Hematopoietic multipotent progenitor cell treated with erythropoietin and hydrocortisone succinate and interleukin-3 and kit ligand, for 8 days (in vitro differentiated cells): Measurements from ENCODE around the gene PRR22.
A peak's percentile ranks its signal among the peaks of the same experiment; 100 is the strongest.
"Not testable (repeated sequence)": the region's sequence is repeated elsewhere in the genome, so short reads cannot be mapped to it uniquely, and the experiment has no call there.

Source experiments
- DNase-seq: peaks from one replicate; pipeline ENCODE4 v3.0.0-alpha.2; 2015

The PRR22 gene

DNA sequence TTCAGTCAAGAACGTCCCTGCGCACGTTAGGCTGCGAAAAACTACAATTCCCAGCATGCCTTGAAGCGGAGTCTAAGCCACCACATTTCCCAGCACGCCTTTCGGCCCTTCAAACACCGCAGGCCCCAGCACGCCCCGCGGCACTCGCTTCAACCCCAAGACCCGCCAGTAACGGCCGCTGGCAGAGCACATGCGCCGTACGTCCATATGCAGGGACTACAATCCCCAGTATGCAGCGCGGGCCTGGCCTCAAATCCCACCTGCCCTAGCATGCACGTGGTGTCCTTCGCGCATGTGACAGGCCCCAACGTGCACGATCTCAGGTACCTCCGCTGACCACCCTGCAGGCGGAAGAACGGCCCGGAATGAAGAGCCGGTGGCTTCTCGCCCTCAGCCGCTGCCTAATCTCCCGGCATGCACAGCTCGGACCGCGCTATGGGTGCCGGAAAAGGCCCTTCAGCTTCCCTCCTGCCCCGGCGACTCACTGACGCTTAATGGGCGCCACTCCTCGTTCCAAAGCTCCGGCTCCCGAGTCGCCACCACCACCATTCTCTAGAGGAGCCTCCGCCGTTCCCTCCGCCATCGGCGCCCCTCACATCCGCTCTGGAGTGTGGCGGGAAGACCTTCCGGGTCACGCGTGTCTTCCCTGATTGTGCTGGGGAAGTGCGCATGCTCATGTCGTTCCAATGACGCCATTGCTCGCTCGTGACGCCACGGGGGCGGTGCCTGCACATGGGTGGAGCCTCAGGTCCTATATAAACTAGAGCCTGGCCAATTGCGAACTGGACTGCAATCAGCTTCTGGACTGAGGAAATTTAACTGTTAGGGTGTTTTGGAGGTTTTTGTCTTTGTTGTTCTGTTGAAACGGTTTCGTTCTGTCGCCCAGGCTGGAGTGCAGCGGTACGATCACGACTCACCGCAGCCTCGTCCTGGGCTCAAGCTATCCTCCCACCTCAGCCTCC is 6.3 kb upstream of the PRR22 start, which contains the start of gene DUS3L:
Gene DUS3L (minus strand): TSS at position 605 of the 962 bp plus-strand sequence. CDS start 22 bp downstream, at position 583.
- DNase-seq, result peak; percentile 98

DNA sequence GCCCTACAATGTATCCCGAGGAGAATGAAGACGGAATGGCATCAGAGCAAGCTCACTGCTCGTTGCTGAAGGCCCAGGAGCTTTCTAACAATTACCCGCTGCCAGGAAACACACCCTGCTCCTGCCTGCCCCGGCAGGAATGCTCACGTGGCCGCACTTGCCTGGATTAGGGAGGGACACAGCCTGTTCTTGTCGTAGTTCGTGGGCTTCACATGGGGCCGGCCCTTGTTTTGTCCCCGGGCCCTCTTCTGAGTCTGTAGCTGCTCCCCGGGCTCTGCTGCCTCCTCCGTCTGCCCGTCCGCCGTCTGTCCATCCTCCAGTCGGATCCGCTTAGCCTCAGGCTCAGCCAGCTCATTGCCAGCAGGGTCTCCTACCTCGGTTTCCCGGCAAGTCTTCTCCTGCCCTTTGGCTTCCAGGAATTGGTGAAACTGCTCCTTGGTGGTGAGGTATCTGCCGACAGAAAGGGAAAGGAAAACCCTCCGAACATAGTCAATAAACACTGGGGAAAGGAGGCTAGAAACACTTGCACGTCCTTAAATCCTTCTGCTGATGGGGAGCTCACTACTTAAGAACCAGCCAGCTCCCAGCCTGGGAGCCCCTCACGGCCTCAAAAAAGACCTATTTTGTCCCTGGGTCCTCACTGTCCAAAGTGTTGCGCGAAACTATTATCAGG is 5.5 kb upstream of the PRR22 start:
- no peak for DNase-seq

DNA sequence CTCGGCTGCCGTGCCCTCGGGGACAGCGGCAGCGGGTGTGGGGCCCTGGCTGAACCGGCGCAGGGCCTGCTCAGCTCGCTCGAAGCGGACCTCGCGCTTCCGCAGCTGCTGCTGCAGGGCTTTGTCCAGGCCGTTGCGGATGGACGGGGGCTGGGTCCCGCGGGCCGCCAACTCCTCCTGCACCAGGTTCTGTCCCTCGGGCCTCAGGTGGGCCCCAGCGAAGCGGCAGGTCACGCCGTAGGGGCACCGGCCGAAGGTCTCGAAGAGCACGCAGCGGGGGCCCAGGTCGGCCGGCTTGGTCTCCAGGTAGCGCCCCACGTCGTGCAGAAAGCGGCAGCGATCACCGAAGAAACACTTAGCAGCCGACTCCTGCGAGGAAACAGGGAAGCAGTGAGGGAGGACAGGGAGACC is 4.8 kb upstream of the PRR22 start:
- DNase-seq, result no peak

DNA sequence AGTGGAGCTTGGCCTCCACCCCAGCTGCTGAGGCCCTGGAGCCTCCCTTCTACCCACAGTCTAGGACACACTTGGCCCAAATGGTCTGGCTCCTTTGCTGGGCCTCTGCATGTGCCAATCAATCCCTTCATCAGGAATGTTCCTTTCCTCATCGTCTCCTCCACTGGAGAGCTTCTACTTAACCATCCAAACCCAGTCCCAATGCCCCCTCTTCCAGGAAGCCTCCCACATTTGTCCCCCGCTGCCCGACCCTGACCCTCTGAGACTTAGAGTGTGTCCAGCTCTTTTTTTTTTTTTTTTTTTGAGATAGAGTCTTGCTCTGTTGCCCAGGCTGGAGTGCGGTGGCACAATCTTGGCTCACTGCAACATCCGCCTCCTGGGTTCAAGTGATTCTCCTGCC is 3.9 kb upstream of the PRR22 start:
- DNase-seq, result no peak

DNA sequence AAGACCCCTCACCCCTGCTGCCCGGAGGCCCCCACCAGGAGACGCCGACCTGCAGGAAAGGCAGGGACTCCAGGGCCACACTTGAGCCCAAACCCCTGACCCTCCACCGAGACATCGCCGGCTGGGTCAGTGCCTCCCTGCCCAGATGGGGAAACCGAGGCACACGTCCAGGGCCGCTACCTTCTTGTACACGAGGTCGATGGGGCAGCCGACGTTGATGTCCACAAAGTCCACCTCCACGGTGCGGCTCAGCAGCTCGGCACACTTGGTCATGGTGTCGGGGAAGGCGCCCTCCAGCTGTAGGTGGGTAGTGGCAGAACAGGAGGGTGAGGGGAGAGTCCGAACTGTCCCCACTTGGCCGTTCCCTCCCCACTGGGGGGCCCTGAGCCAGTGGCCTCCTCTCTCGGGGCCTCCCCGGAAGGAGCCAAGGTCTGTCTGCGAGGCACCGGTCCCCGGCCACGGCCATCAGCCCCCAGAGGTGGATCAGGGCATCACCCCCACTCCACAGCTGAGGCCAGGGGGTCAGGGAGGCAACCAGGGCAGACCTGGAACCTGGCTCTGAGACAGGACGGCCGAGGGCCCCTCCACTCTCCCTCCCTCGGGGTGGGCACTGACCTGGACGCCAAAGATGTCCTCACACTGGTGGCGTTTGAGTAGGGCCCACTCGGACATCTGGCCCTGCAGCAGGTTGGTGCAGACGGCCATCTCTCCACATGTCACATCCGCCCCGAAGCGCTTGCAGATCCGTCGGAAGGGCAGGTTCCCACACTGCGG is 3.0 kb upstream of the PRR22 start:
- DNase-seq, result no peak

DNA sequence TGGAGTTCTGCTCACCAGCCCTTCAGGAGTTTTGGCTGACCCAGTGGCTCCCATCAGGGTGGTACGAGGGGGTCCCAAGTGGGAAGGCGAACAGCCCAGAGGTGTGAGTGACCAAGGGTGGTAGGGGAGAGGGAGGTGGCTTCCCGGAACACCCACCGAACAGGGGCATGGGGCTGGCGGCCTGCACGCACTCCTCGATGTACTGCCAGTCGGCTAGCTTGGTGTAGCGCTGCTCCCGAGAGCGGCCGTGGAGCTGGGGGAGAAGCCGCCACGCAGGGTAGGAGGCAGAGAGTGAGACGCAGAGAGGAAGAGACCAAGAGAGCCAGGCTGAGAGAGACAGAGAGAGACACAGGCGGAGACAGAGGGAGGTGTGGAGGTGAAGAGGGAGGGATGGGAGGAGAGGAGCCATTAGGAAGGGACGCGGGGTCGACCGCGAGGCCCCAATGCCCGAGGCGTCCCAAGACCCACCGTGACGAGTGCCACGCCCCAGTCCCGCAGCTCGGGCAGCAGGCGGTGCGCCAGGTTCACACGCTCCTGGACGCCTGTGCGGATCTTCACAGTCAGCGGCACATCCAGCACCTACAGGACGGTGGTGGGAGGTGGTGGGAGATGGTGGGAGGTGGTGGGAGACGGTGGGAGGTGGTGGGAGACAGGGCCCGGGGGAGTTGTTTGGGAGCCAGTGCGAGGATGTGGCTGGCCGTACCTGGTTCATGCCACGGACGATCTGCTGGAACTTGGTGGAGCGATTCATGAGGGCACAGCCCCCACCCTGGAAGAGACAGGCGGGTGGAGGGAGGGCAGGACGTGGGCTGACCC is 2.3 kb upstream of the PRR22 start:
- no peak for DNase-seq

DNA sequence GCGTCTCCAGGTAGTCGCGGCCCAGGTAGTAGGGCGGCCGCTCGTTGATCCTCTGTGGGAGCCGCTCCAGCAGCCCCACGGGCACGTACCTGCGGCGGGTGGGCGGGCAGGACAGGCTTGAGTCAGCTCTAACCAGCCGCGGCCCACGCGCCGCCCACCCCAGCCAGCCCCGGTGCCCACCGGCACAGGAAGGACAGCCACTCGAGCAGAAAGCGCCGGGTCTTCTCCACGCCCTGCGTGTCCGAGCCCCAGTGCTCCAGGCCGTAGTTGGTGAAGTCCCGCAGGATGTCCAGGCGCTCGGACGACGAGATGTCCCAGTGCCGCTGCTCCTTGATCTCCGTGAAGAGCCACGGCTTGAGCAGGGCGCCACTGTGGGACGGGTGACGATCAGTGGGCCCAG is 877 bp upstream of the PRR22 start:
- no peak for DNase-seq

DNA sequence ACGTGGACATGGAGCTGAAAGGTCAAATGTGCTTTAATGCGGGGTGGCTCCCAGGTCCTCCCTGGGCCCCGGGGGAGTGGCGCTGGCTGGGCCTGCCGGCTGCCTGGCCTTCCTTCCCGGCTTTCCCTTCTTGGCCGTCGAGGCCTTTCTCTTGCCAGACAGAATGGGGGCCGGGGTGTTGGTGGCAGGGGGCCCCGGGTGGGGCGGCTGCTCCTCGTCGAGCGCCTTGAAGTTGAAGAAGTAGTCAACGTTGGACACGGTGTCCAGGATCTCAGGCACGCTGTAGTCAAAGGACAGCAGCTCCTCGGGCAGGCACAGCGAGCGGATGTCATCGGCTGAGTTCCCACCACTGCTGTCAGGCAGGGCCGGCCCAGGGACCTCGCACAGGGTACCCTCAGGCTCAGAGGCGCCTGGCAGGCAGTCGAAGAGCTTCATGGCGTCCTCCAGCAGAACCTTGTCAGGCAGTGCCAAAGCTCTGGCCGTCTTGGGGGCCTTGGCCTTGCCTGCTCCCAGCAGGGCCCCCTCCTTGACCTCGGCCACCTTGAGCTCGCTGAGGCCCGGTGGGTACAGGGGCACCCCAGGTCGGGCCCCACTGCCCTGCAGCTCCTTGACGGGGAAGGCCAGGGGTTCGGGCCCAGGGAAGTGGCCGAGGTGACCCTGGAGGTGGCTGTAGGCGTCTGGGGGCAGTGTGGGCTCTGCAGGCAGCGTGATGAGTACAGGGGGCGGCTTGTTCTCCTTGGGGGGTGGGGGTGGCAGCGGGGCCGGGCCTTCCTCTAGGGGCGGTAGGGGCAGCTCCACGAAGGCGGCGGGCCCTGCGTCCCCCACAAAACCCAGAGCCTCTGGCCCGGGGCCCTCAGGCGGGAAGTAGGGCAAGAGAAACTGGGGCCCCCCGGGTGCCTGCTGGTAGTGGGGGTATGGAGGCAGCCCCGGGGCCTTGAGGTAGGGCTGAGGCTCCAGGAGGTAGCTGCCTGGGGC is 1.3 kb downstream of the PRR22 start:
- DNase-seq, result no peak

DNA sequence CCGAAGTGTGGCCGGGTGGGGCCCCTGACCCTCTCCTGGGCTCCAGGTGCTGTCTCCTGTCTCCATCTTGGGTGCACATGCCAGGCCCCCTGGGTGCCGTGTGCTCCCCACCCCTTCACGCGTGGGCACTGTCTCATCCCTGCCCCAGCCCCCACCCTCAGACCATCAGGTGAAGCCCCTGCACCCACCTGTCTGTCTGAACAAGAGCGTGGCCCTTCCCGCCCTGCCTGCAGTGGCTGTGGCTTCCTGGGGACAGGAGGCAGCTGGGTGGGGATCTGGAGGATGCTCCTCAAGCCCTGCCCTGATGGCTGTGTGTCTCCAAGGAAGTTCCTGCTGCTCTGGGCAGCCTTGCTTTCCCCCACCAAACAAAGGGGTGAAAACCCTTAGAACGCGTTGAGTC is 2.2 kb downstream of the PRR22 start:
- no peak for DNase-seq

DNA sequence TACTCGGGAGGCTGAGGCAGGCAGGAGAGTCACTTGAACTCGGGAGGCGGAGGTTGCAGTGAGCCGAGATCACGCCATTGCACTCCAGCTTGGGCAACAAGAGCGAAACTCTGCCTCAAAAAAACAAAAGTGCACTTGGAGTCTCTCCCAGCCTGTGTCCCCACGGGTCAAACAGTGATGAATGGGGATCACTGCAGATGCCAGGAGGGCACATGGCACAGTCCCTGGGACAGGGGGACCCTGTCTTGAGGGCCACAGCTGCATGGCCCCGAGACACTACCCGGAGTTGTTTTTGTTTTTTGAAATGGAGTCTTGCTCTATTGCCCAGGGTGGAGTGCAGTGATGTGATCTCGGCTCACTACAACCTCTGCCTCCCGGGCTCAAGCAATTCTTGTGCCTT is 3.6 kb downstream of the PRR22 start:
- DNase-seq, result not testable (repeated sequence)

DNA sequence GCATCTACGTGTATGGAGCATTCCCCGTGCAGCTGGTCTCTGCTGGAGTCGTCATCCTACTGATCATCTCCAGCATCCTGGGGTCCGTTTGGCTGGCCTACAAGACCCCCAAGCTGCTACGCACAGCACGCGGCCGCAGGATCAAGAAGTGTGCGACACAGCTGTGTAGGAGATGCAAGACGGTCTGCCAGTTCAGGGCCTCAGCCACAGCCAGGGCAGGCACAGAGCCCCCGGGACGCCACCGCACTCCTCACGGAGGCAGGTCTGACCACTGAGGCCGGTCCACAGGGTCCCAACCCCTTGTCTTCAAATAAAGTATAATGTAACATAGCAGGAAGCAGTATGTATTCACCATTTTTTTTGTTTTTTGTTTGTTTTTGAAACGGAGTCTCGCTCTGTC is 6.1 kb downstream of the PRR22 start:
- DNase-seq, result no peak

DNA sequence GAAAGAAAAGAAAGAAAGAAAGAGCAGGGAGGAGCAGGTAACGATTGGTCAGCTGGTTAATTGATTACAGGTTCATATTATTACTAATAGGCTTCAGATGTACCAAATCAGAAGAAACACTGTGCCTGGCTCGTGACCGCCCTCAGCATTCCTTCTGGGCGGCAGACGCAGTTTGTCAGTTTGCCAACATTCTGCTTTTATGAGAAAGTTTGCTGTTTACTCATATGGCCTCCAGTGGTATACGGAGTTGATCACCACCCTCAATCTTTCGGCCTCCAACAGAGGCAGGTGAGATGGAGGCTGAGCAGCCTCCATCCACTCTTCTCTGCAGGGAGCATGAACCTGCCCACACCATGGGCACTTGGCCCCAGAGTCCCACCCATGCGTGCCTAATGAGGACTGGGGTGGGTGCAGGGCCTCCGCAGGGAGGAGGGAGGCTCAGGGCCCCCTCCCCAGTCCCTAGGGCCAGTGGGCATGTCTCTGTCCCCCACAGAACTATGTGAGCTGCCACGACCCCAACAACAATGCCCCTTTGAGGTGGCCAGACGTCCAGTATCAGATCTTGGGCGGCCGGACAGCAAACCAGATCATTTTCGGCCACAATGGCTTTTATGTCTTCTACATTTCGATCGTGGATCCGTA is 8.8 kb downstream of the PRR22 start:
- no peak for DNase-seq

DNA sequence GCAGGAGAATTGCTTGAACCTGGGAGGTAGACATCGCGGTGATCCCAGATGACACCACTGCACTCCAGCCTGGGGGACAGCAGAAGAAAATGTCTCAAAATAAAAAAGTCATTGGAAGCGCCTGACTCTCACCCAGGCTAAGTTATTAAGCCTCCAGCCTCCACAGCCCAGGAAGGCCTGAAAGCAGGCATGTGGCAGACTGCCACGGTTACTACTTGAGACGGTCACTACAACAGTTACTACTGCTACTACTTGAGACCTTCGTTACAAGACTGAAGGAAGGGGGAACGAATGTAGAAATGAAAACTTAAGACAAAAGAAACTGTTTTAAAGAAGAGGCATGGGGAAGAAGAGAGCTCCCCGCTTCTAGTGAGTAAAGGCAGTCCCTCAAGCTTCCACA is 9.6 kb downstream of the PRR22 start:
- DNase-seq, result no peak

DNA sequence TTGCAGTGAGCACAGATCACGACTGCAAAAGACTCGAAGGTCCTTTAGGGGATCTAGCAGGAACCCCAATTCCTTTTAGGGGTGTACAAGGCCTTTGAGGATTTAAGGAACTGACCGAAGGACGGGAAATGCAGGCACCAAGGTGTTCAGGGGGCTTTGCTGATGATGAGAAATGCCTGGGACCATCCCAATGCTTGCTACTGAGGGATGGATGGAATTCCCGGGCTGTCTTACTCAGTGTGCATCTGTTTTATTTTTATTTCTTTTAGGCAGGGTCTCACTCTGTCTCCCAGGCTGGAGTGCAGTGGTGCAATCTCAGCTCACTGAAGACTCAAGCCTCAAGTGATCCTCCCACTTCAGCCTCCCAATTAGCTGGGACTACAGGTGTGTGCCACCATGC is 11.3 kb downstream of the PRR22 start:
- no peak for DNase-seq

DNA sequence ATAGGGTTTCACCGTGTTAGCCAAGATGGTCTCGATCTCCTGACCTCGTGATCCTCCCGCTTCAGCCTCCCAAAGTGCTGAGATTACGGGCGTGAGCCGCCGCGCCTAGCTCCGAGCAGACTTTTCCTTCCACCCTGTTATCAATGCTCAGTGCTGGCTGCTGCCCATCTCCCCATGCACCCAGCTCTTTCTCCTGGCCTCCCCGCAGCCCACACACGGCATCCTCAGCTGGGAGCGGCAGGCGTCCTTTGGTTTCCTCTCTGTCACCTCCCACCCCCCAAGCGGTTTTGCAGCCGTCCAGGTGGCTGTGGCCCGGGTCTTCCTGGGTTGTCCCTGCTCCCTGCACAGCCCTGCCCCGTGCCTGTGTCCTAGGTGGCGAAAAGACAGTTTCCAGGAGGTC is 12.1 kb downstream of the PRR22 start:
- no peak for DNase-seq

DNA sequence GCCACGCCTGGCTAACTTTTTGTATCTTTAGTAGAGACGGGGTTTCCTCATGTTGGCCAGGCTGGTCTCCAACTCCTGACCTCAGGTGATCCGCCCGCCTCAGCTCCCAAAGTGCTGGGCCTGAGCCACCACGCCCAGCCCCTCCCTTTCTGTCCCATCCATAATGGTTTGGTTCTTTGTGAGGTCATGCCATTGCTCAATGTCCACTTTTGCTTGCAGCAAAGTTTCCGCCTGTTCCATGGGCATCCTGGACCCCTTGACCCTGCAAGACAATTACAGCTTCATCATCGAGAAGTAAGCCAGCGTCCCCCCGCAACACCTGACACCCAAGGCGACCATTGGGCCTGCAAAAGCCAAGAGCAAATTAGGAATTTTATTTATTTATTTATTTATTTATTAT is 16.6 kb downstream of the PRR22 start:
- no peak for DNase-seq

DNA sequence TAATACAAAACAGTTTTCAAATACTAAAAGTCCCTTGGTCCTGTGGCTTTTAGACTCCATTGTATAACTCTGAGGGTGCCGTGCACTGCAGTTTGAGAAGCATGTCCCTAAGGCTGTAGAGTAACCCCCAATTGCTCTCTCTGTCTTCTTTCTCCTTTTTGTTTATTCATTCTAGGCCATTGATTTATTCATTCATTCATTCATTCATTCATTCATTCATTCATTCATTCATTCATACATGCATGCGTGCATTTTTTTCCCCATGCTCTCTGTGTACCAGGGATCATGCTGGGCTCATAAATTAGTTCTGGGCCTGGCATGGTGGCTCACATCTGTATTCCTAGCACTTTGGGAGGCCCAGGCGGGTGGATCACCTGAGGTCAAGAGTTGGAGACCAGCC is 19.3 kb downstream of the PRR22 start:
- DNase-seq, result no peak

DNA sequence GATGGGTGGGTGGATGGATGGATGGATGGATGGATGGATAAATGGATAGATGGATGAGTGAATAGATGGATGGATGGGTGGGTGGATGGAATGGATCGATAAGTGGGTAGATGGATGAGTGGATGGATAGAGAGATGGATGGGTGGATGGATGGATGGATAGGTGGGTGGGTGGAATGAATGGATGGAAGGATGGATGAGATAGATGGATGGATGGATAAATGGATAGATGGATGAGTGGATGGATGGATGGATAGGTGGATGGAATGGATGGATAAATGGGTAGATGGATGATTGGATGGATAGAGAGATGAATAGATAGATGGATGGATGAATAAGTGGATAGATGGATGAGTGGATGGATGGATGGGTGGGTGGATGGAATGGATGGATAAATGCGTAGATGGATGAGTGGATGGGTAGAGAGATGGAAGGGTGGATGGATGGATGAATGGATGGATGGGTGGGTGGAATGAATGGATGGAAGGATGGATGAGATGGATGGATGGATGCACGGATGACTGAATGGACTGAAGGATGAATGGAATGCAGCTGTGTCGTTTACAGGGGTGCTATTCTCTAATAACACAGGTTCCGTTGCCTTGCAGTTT is 21.8 kb downstream of the PRR22 start:
- DNase-seq, result no peak

DNA sequence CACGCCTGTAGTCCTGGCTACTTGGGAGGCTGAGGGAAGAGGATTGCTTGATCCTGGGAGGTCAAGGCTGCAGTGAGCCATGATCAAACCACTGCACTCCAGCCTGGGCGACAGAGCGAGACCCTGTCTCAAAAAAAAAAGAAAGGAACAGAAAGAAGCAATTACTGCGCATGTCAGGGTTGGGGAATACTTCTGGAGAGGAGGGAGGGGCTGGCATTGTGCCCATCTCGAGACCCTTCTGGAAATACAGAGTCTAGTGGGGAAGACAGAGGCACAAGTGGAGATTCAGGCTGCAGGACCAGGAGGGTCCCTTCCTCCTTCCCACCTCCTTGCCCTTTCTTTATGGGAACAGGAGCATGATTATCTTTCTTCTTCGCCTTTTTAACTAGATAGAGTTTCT is 30.8 kb downstream of the PRR22 start:
- DNase-seq, result no peak

DNA sequence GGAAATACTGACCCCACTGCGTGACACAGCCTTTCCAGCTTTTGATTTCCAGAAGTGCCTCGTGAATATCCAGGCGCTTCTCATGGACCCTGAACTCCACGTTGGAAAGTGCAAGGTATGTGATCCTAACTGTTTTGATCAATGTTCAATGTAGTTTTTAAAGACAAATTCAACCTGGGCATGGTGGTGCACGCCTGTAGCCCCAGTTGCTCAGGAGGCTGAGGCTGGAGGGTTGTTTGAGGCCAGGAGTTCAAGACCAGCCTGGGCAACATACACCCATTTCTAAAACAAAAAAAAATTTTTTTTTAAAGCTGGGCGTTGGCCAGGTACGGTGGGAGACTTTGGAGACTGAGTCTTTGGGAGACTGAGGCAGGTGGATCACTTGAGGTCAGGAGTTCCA is 32.8 kb downstream of the PRR22 start:
- DNase-seq, result no peak
